Stimulated activated CD4-positive, alpha-beta T cell treated with anti-CD3 and anti-CD28 coated beads, Interleukin-12 subunit alpha, Interleukin-12 subunit beta, amount 100 ng/mL, for 4 hours (primary cell): Measurements from ENCODE around the gene TRIM17.

ENCODE experiments used
- DNase-seq: peaks from one replicate; pipeline ENCODE4 v3.0.0-alpha.2; 2020

Gene TRIM17

DNA sequence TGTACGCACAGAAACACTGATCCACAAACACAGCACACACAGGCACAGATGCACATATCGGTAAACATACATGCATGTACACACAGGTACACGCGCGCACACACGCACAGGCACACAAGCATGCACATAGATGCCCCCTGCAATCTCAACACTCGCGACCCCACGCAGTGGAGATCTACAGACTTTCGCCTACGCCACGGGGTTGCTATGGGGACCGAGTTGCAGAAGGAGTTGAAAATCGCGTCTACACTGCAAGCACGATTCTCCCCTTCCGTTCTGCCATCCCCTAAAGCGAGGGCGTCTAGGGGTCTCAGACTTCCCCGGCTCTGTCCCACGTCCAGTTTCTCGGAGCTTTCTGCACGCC, 826 bp downstream of the TRIM17 start:
- DNase-seq = no peak

- no peak for DNase-seq
Observed at GRCh38 chr1:228415221-228415620, 1.4 kb downstream of the TRIM17 start.

DNA sequence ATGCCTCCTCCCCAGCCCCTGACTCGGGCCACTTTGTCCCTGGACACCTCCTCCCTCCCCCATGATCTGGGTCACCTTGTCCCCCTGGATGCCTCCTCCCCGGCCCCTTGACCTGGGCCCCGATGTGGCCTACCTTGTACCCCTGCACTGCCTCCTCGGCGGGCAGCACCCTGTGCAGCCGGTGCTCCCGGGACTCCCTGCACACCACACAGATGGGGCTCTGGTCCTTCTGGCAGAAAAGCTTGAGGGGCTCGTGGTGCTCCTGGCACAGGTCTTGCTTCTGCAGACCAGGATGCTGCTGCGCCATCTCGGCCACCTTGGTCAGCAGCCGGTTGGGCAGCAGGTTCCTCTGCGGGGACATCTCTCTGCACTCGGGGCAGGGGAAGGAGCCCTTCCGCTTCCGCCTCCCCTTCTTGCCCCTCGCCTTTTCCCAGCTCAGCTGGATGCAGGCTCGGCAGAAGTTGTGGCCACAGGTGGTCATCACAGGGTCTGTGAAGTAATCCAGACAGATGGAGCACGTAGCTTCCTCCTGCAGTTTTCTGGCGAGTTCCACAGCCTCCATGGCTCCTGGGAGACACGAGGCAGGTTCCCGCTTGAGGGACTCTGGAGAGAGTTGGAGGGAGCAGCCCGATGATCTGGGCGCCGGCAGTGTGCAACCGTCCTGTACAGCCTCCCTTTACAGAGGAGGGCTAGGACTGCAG, 2.0 kb downstream of the TRIM17 start:
- DNase-seq = no peak

DNA sequence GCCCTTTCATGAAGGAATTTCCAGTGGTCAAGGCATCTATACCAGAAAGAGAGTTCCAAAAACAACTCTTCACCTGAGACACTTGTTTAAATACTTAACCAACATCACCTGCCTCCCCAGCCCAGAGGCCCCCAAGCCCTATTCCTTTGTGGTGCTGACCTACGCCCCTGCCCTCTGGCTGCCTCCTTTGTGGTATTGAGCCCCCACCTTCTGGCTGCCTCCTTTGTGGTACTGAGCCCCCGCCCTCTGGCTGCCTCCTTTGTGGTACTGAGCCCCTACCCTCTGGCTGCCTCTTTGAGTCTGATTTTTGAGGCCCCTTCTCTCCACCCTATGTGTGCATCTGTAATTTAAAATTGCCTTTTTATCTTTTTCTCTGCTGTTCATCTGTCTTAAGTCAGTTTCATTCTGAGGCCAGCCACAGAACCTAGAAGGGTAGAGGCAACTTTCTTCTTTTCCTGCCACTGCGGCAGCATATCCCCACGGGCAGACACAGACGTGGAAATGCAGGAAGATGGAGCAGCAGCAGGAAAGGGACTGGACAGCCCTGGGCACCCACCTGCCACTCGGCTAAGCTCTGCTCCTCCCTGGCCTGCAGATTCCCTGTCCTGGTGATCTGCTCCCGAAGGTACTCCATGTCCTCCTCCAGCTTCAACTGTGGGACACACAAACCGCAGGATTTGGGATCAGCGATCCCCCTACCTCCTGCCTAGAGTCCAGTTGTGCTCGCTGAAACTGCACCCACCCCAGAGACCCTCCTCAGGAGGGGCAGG, 3.2 kb downstream of the TRIM17 start:
- DNase-seq = no peak

GRCh38 chr1:228411548-228412430, 4.9 kb downstream of the TRIM17 start:
- DNase-seq = no peak

DNA sequence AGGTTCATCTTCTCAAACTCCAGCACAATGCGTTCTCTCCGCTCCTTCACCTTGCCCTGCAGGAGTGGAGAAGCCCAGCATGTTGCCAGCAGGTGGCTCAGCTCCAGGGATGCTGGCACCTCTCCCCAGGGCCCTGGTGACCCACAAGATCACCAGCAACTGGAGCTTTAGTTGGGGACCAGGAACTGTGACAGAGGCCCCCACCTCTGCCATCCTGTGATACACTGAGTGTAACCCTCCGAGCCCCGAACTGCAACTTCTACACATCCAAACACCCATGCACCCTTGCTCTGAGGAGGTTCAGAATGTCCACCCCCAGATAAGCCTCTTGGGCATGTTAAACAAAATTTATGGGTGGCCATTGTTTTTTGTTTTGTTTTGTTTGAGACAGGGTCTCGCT, 5.5 kb downstream of the TRIM17 start:
- DNase-seq = no peak

GRCh38 chr1:228410671-228411070, 6.0 kb downstream of the TRIM17 start:
- no peak for DNase-seq

GRCh38 chr1:228410015-228410414, 6.6 kb downstream of the TRIM17 start:
- no peak for DNase-seq

DNA sequence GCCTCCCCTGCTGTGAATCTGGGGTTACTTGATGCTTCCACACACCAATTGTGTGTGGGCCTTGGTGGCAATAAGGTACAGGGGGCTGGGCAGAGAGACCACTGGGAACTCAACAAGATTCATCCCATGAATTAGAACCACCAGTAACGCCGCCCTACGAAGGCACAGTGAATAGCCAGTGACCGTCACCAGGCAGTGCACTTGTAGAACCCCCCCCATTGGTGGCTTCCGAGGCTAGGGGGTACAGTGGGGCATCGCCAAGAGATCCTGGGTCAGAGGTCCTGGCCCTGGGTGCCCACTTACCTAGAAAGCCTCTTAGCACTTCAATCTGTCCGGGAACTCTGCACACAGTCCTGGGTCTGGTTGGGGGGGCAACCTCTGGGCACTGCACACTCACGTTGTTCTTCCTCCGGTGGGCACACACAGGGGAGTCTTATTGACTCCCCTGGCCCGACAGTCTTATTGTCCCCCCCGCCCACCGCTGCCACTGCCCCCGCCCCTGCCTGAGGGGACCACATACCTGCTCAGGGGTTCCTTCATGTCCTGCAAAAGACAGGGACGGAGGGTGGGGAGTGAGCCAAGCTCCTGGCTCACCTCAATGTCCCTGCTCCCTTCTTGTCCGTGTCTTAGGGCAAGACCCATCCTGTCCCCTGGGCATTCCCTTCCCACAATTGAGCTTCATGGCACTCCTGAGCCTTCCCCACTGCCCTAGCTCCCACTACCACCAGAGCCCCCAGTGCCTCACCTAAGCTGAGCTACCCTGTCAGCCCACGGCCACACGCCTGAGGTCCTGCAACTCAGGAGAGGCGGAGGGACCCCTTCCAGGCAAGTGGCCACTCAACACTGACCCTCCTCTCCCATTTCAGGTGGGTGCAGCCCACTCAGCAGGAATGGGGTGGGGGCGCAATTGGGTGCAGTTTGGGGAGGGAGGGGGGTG, 7.5 kb downstream of the TRIM17 start:
- no peak for DNase-seq

- no peak for DNase-seq
Observed at GRCh38 chr1:228408041-228408868, 8.4 kb downstream of the TRIM17 start.

- no peak for DNase-seq
Observed at GRCh38 chr1:228407106-228408040, 9.3 kb downstream of the TRIM17 start.

GRCh38 chr1:228405979-228406228, 10.8 kb downstream of the TRIM17 start:
- no peak for DNase-seq

GRCh38 chr1:228405200-228405978, 11.3 kb downstream of the TRIM17 start:
- no peak for DNase-seq

DNA sequence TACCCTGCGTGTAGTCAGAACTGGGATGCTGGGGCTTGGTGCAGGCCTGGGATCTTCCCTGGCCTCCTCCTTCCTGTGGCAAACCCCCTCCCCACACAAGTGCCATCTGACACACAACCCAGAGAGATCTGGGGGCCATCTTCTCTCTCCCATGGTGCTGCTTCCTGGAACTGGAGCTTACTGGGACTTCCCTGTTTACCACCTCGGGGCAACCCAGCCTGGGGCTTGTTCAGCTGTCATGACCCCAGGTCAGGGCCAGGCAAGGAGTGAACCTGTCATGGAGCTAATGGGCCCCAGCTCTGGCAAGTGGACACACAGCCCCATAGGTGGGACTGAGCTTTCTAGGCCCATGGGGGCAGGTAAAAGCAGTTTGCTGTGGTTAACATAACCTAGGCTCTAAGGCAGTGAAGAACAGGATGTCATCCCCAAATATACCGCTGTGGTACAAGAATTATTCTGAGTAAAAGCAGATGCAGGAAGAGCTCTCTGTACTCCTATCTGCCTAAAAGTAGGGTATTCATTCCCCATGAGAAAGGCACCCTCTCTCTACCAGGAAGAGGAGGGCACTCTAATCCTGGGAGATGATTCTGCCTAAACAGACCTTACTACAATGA, 12.4 kb downstream of the TRIM17 start:
- DNase-seq = no peak

- DNase-seq = no peak
Observed at GRCh38 chr1:228403231-228403631, 13.4 kb downstream of the TRIM17 start.

GRCh38 chr1:228402641-228403025, 14.0 kb downstream of the TRIM17 start:
- DNase-seq = no peak

GRCh38 chr1:228401782-228402640, 14.7 kb downstream of the TRIM17 start:
- DNase-seq = no peak

- DNase-seq = no peak
Observed at GRCh38 chr1:228400692-228401454, 15.8 kb downstream of the TRIM17 start.
